Esophagus muscularis mucosa (tissue), 4 donors: ENCODE data around the gene RPLP2. TPM values are rescaled to one million over a fixed set of nuclear protein-coding genes. Genes with fewer than 3 reads are reported as not detected.

ENCODE experiments used
- DNase-seq: peaks from one replicate; pipeline ENCODE4 v3.0.0-alpha.2; 2017; ENCODE audit errors: extremely low spot score
- H3K27ac ChIP-seq, 4 donors: fragments of 200-600 bp; sonication (generic); replicated peaks in 1 of 4; 1 replicate in 3 of 4; 2 replicates in 1 of 4; pipeline ENCODE4 v1.5.1; 2016 to 2019; ENCODE audit warnings: mild to moderate bottlenecking in 1 of 4
- H3K27me3 ChIP-seq, 4 donors: fragments of 200-600 bp; sonication (generic); one replicate each; pipeline versions ENCODE4 v1.5.1 to v1.6.0; 2016 to 2019
- H3K36me3 ChIP-seq, 4 donors: fragments of 200-600 bp; sonication (generic); one replicate each; pipeline ENCODE4 v1.5.1; 2016 to 2019
- H3K4me1 ChIP-seq, 4 donors: fragments of 200-600 bp; sonication (generic); one replicate each; pipeline ENCODE4 v1.5.1; 2016 to 2019
- H3K4me3 ChIP-seq, 4 donors: fragments of 200-600 bp; sonication (generic); 1 replicate in 2 of 4; 2 replicates in 2 of 4; pipeline ENCODE4 v1.5.1; 2016 to 2019; ENCODE audit warnings: mild to moderate bottlenecking in 4 of 4, moderate library complexity in 1 of 4
- H3K9me3 ChIP-seq, 4 donors: fragments of 200-600 bp; sonication (generic); 1 replicate in 3 of 4; 2 replicates in 1 of 4; pipeline ENCODE4 v1.5.1; 2016 to 2019
- CTCF ChIP-seq, 3 experiments: fragments of 200-600 bp in 2 of 3; fragments of 450-650 bp in 1 of 3; sonication (generic) in 2 of 3; IDR thresholded peaks; one replicate each; pipeline ENCODE4 v1.5.1; 2017 to 2019; ENCODE audit warnings: antibody characterized with exemption in 3 of 3, mild to moderate bottlenecking in 2 of 3, moderate library complexity in 1 of 3
- EP300 ChIP-seq: sonication (generic); formaldehyde crosslinking; IDR thresholded peaks from one replicate; pipeline ENCODE4 v1.6.1; 2017; ENCODE audit warnings: antibody characterized with exemption
- POLR2A ChIP-seq: fragments of 450-650 bp; IDR thresholded peaks from one replicate; pipeline ENCODE4 v1.6.1; 2017; ENCODE audit warnings: antibody characterized with exemption, moderate library complexity, mild to moderate bottlenecking, low read depth
- POLR2AphosphoS5 ChIP-seq, 2 donors: sonication (generic); formaldehyde crosslinking; IDR thresholded peaks; one replicate each; pipeline ENCODE4 v1.6.1; 2017; ENCODE audit warnings: antibody characterized with exemption in 2 of 2
- WGBS: methylation state at CpG from one replicate; pipeline ENCODE4 v1.1.5; 2018; 5-methylcytosine and 5-hydroxymethylcytosine counted together
- intact Hi-C: fragments of 100-400 bp; cut with DNase I; formaldehyde crosslinking; loops from one replicate; pipeline ENCODE4 v1.15.1; 2023
- total RNA-seq, 4 donors: library from RNA; depleted of rRNA; stranded (reverse); fragments of >200 nt; gene quantifications; one replicate each; pipeline versions ENCODE4 v1.1.0 to v1.2.1, GENCODE V29; 2016

The RPLP2 gene
- total RNA-seq, 4 donors from 2014 or later: 318 to 813 (median 686) TPM

- H3K9me3 ChIP-seq: no peaks in the 10 kb centered on the region
- H3K27me3 ChIP-seq: peaks cover 0 to under 1% (median 0%) of the 10 kb centered on the region in 4 donors
- no peak overlapping the region for H3K4me3 ChIP-seq
- no peak for DNase-seq
- no peak for TF ChIP-seq EP300
- no peak for TF ChIP-seq POLR2A
- no peak for TF ChIP-seq CTCF (IDR thresholded peaks at IDR 0.05)
- H3K27ac ChIP-seq: no peak overlapping the region
- intact Hi-C loops: no loop called here
- 82% methylated on average over 31 of the region's 36 CpGs for WGBS
- peaks cover 14 to 31% (median 25%) of the 10 kb centered on the region in 4 donors for H3K4me1 ChIP-seq
- H3K36me3 ChIP-seq: peaks cover 0 to 17% (median 2%) of the 10 kb centered on the region in 4 donors
Measured at GRCh38 chr11:782264-783174, 27.2 kb upstream of the RPLP2 start.

GRCh38 chr11:783581-784015 lies 26.2 kb upstream of the RPLP2 start:
- peak overlapping the region in 3 of 4 donors; percentile 29 to 49 (median 32) for H3K27ac ChIP-seq
- peaks cover 10 to 21% (median 16%) of the 10 kb centered on the region in 4 donors for H3K4me1 ChIP-seq
- H3K27me3 ChIP-seq: peaks cover 0 to 11% (median under 1%) of the 10 kb centered on the region in 4 donors
- H3K4me3 ChIP-seq: no peak overlapping the region
- TF ChIP-seq POLR2AphosphoS5 (IDR thresholded peaks at IDR 0.05): peak; percentile 37 to 51
- no peak for TF ChIP-seq POLR2A
- TF ChIP-seq CTCF (IDR thresholded peaks at IDR 0.05): peak; percentile 53 to 83 (median 56)
- TF ChIP-seq EP300: no peak
- DNase-seq: no peak
- peaks cover 0 to 17% (median 2%) of the 10 kb centered on the region in 4 donors for H3K36me3 ChIP-seq
- intact Hi-C loops: no loop called here
- no peaks in the 10 kb centered on the region for H3K9me3 ChIP-seq
- 39% methylated on average over 24 of the region's 24 CpGs for WGBS

GRCh38 chr11:786235-787083 lies 23.3 kb upstream of the RPLP2 start:
- Histone ChIP-seq H3K9me3 (no peaks in the 10 kb centered on the region), H3K27ac (no peak overlapping the region), H3K4me3 (no peak overlapping the region), H3K4me1 (peaks cover 10 to 32% (median 19%) of the 10 kb centered on the region in 4 donors), H3K36me3 (peaks cover 0 to 12% (median 4%) of the 10 kb centered on the region in 4 donors), H3K27me3 (peaks cover 0 to 37% (median 12%) of the 10 kb centered on the region in 4 donors)
- no peak for DNase-seq
- TF ChIP-seq EP300: no peak
- no peak for TF ChIP-seq CTCF (IDR thresholded peaks at IDR 0.05)
- TF ChIP-seq POLR2A: no peak
- TF ChIP-seq POLR2AphosphoS5 (IDR thresholded peaks at IDR 0.05): no peak
- 80% methylated on average over 15 of the region's 24 CpGs for WGBS
- intact Hi-C loops: no loop called here

DNA sequence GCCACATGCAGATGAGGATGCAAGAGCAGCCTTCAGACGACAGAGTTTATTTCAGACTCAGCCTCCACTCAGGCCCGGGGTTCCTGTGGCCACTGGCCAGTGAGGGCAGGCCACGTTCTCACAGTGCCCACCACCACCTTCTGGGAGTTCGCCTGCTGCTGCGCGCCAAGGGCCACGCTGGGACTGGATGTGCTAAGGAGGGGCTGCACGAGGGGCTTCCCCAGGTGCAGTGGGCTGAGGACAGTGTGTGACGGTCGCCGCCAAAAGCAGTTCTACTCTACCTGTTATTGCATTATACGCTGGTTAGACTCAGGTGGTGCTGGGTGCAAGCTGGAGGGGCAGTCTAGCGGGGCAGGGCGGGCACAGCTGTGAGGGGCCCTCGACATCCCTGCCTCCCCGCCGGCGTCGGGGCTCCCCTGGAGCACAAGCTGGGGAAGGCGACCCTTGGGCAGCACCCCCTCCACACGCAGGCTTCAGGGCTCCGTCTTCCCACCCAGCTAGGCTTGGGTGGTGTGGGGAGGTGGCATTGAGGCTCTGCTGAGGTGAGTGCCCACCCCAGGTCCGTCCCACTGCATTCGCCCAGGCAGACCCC lies 22.6 kb upstream of the RPLP2 start:
- TF ChIP-seq POLR2A (no peak), CTCF (IDR thresholded peaks at IDR 0.05) (no peak), EP300 (no peak), POLR2AphosphoS5 (IDR thresholded peaks at IDR 0.05) (no peak)
- WGBS: 87% methylated on average over 18 of the region's 24 CpGs
- Histone ChIP-seq H3K9me3 (no peaks in the 10 kb centered on the region), H3K27ac (no peak overlapping the region), H3K27me3 (peaks cover 0 to 42% (median 12%) of the 10 kb centered on the region in 4 donors), H3K4me3 (no peak overlapping the region), H3K4me1 (peaks cover 10 to 32% (median 19%) of the 10 kb centered on the region in 4 donors), H3K36me3 (peaks cover 0 to 19% (median 11%) of the 10 kb centered on the region in 4 donors)
- DNase-seq: no peak
- intact Hi-C loops: no loop called here
